Endothelial cell of umbilical vein (primary cell): ENCODE measurements around the gene NAA40. TPM values are rescaled to one million over a fixed set of nuclear protein-coding genes. Genes with fewer than 3 reads are reported as not detected.

Source experiments
- BruUV-seq: library from RNA; stranded (reverse); fragments of 400-500 nt; replicated peaks from 2 replicates; lab custom pipeline; 2021; lab: Mats Ljungman, UMichigan
- CTCF ChIA-PET: fragments of 300-600, 350-600 bp; sonication (Branson Sonifier 250); formaldehyde crosslinking; loops from one replicate; lab custom pipeline; 2021; ENCODE audit warnings: antibody characterized with exemption, inconsistent platforms; lab: Charles Lee
- POLR2A ChIA-PET: fragments of 300-600, 350-600 bp; sonication (Branson Sonifier 250); formaldehyde crosslinking; loops from one replicate; lab custom pipeline; 2021; ENCODE audit warnings: antibody characterized with exemption, inconsistent platforms; lab: Charles Lee
- DNase-seq: peaks from one replicate; pipeline ENCODE4 v3.0.0-alpha.2; 2011; ENCODE audit warnings: low read depth, low spot score
- FAIRE-seq: peaks from 2 replicates; lab custom pipeline; 2011; peaks lifted over from hg19 to GRCh38; lab: Jason Lieb, UNC
- H2AFZ ChIP-seq: 2 replicates; pipeline ENCODE4 v1.6.0; 2012; ENCODE audit warnings: low read depth, low read length, control low read depth, inconsistent platforms
- H3K27ac ChIP-seq: 2 replicates; pipeline ENCODE4 v1.5.1; 2011; ENCODE audit warnings: low read depth, mild to moderate bottlenecking, control low read depth, low read length, moderate library complexity; ENCODE audit not compliant: insufficient read depth
- H3K27me3 ChIP-seq, 2 experiments: 2 replicates each; pipeline versions ENCODE4 v1.6.0 to v1.6.1; 2011; ENCODE audit warnings: low read length in 2 of 2, mixed read lengths in 1 of 2; ENCODE audit not compliant: control insufficient read depth in 2 of 2, insufficient read depth in 2 of 2
- H3K36me3 ChIP-seq, 2 experiments: 2 replicates in 1 of 2; 3 replicates in 1 of 2; pipeline ENCODE4 v1.5.1; 2011; ENCODE audit warnings: low read length in 2 of 2, mild to moderate bottlenecking in 1 of 2, moderate library complexity in 1 of 2; ENCODE audit not compliant: control insufficient read depth in 2 of 2, insufficient read depth in 2 of 2; ENCODE audit errors: extremely low read depth in 1 of 2
- H3K4me1 ChIP-seq: 3 replicates; pipeline ENCODE4 v1.5.1; 2011; ENCODE audit warnings: mild to moderate bottlenecking, low read length; ENCODE audit not compliant: control insufficient read depth, insufficient read depth; ENCODE audit errors: extremely low read depth
- H3K4me2 ChIP-seq: 2 replicates; pipeline ENCODE4 v1.6.1; 2011; ENCODE audit warnings: low read length, control low read depth, mixed read lengths; ENCODE audit not compliant: insufficient read depth
- H3K4me3 ChIP-seq, 3 experiments: fragments of 200-600 bp in 1 of 3; sonication (generic), shearing (Covaris generic) in 1 of 3; replicated peaks in 1 of 3; 2 replicates each; pipeline ENCODE4 v1.5.1; 2011 to 2016; ENCODE audit warnings: control low read depth in 3 of 3, low read length in 3 of 3, mild to moderate bottlenecking in 2 of 3, inconsistent platforms in 1 of 3, low read depth in 1 of 3, moderate library complexity in 1 of 3; ENCODE audit not compliant: insufficient read depth in 1 of 3
- H3K79me2 ChIP-seq: 2 replicates; pipeline ENCODE4 v1.6.0; 2012; ENCODE audit warnings: low read length, inconsistent platforms; ENCODE audit not compliant: control insufficient read depth, insufficient read depth
- H3K9ac ChIP-seq: replicated peaks from 2 replicates; pipeline ENCODE3; 2011; ENCODE audit warnings: low read length, control low read depth; ENCODE audit not compliant: insufficient read depth; ENCODE audit errors: extremely low read depth
- H3K9me1 ChIP-seq: replicated peaks from 3 replicates; pipeline ENCODE4 v1.6.0; 2011; ENCODE audit warnings: mild to moderate bottlenecking, low read length; ENCODE audit not compliant: control insufficient read depth, insufficient read depth; ENCODE audit errors: extremely low read depth
- H3K9me3 ChIP-seq: replicated peaks from 2 replicates; pipeline ENCODE4 v1.5.1; 2012; ENCODE audit warnings: low read length, inconsistent platforms; ENCODE audit not compliant: control insufficient read depth, insufficient read depth
- H4K20me1 ChIP-seq: replicated peaks from 2 replicates; pipeline ENCODE3; 2011; ENCODE audit warnings: mild to moderate bottlenecking, low read length; ENCODE audit not compliant: control insufficient read depth, insufficient read depth; ENCODE audit errors: extremely low read depth
- EZH2 ChIP-seq: IDR thresholded peaks from 2 replicates; pipeline ENCODE4 v1.6.1; 2012; ENCODE audit warnings: borderline replicate concordance, low read depth, mild to moderate bottlenecking, moderate library complexity, low read length, inconsistent platforms; ENCODE audit not compliant: severe bottlenecking
- FOS ChIP-seq: IDR thresholded peaks from 2 replicates; pipeline ENCODE4 v1.6.1; 2011; ENCODE audit warnings: mild to moderate bottlenecking, low read length, moderate library complexity, borderline replicate concordance; ENCODE audit not compliant: insufficient read depth
- GATA2 ChIP-seq: IDR thresholded peaks from 2 replicates; pipeline ENCODE4 v1.7.0; 2011; ENCODE audit warnings: low read depth, mild to moderate bottlenecking, moderate library complexity, mixed read lengths, low read length; ENCODE audit not compliant: insufficient read length, insufficient read depth
- JUN ChIP-seq: IDR thresholded peaks from 2 replicates; pipeline ENCODE4 v1.6.1; 2011; ENCODE audit warnings: borderline replicate concordance, low read depth; ENCODE audit not compliant: insufficient read length, insufficient read depth
- MAX ChIP-seq: IDR thresholded peaks from 2 replicates; pipeline ENCODE4 v1.6.1; 2011; ENCODE audit not compliant: insufficient read depth, insufficient read length
- MYC ChIP-seq: IDR thresholded peaks from one replicate; pipeline ENCODE4 v1.6.1; 2011; ENCODE audit warnings: mild to moderate bottlenecking, low read depth, low read length
- POLR2A ChIP-seq: IDR thresholded peaks from 2 replicates; pipeline ENCODE4 v1.6.1; 2012; ENCODE audit warnings: low read depth, mild to moderate bottlenecking, control low read depth, low read length
- POLR2AphosphoS5 ChIP-seq: IDR thresholded peaks from 2 replicates; pipeline ENCODE4 v1.6.1; 2012; ENCODE audit warnings: low read depth, mild to moderate bottlenecking, control low read depth, low read length, moderate library complexity; ENCODE audit not compliant: insufficient read depth
- dilution Hi-C: fragments of 300-500 bp; cut with MboI; formaldehyde crosslinking; loops from one replicate; pipeline ENCODE4 v1.15.0; 2019; ENCODE audit warnings: low sequenced_read_pairs; ENCODE audit not compliant: extremely low pct_ligation_motif_present
- intact Hi-C: fragments of 100-400 bp; cut with micrococcal nuclease; formaldehyde crosslinking; loops from one replicate; pipeline ENCODE4 v1.10.0; 2022
- polyA plus RNA-seq, 4 experiments: library from polyadenylated mRNA; depleted of rRNA in 3 of 4; stranded (reverse) in 3 of 4; unstranded in 1 of 4; fragments of >200 nt; gene quantifications; 2 replicates each; pipeline versions ENCODE4 v1.2.1 to v1.2.3, GENCODE V29; 2011 to 2012; ENCODE audit warnings: missing spikeins in 1 of 4
- total RNA-seq: library from RNA; stranded (reverse); gene quantifications from 2 replicates; pipeline ENCODE4 v1.2.3, GENCODE V29; 2021
- TF ChIP-seq, protein P1 (sequence below), 2 donors: IDR thresholded peaks; 1 replicate in 1 of 2; 2 replicates in 1 of 2; pipeline ENCODE4 v1.5.1; 2011; ENCODE audit warnings: low read length in 2 of 2, mild to moderate bottlenecking in 2 of 2, moderate library complexity in 2 of 2, control low read depth in 1 of 2, inconsistent platforms in 1 of 2, low read depth in 1 of 2; ENCODE audit not compliant: insufficient read depth in 1 of 2; ENCODE audit errors: extremely low read depth in 1 of 2

NAA40 gene
- total and polyA plus RNA-seq, 2 donors (not counting 3 experiments of a cell fraction or from before 2014, with no cell fraction given), result 28.5 to 32.3 TPM

DNA sequence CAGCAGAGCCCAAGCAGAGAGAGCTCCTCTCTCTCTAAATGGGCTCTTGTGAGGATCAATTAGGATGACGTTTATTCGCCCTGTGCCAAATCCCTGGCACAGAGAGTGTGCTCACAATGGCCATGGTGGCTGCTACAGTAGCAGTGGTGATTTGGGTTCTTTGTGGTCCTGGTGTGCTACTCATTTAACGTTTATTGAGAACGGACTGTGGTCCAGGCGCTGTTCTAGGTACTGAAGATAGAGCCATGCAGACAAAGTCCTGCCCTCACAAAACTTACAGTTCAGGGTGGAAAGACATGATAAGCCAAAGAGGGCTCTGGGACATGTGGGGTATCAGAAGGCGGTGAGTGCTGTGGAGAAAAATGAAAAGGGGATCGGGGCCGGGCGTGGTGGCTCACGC is 52.8 kb downstream of the NAA40 start:
- no peaks in the 10 kb centered on the region for H3K9me3 ChIP-seq
- DNase-seq (no peak), FAIRE-seq (no peak)
- TF ChIP-seq EZH2 (no peak), JUN (no peak), GATA2 (no peak), MAX (no peak), POLR2AphosphoS5 (no peak), FOS (no peak), MYC (no peak), POLR2A (no peak)
- TF ChIP-seq, protein P1, sequence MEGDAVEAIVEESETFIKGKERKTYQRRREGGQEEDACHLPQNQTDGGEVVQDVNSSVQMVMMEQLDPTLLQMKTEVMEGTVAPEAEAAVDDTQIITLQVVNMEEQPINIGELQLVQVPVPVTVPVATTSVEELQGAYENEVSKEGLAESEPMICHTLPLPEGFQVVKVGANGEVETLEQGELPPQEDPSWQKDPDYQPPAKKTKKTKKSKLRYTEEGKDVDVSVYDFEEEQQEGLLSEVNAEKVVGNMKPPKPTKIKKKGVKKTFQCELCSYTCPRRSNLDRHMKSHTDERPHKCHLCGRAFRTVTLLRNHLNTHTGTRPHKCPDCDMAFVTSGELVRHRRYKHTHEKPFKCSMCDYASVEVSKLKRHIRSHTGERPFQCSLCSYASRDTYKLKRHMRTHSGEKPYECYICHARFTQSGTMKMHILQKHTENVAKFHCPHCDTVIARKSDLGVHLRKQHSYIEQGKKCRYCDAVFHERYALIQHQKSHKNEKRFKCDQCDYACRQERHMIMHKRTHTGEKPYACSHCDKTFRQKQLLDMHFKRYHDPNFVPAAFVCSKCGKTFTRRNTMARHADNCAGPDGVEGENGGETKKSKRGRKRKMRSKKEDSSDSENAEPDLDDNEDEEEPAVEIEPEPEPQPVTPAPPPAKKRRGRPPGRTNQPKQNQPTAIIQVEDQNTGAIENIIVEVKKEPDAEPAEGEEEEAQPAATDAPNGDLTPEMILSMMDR (IDR thresholded peaks at IDR 0.05; ENCODE audit: extremely low read depth in 1 of 2, insufficient read depth in 1 of 2, low read depth in 1 of 2, low read length in 2 of 2), result no peak
- H3K9me1 ChIP-seq, result no peaks in the 10 kb centered on the region
- no peak overlapping the region for H2AFZ ChIP-seq
- ChIA-PET CTCF (interaction anchor here (1.4 to 2.9 kb wide), 2 partner anchors 9 to 309 kb away, joined by 4 to 21 read pairs; no protein-coding TSS in a partner anchor), POLR2A (no interaction called here)
- H3K4me2 ChIP-seq, result no peak overlapping the region
- peaks cover 7% of the 10 kb centered on the region for H3K4me1 ChIP-seq
- H3K36me3 ChIP-seq, result peaks cover 0 to 27% of the 10 kb centered on the region in 2 experiments
- dilution Hi-C loops (no loop called here), intact Hi-C loops (no loop called here)
- peaks cover 22% of the 10 kb centered on the region for H3K79me2 ChIP-seq
- no peak overlapping the region for H3K4me3 ChIP-seq
- no TSS peak for BruUV-seq
- H4K20me1 ChIP-seq, result no peaks in the 10 kb centered on the region
- H3K27ac ChIP-seq, result no peak overlapping the region
- no peaks in the 10 kb centered on the region for H3K27me3 ChIP-seq
- no peak overlapping the region for H3K9ac ChIP-seq
